B cell (primary cell): ENCODE results near the gene C1QTNF6. TPM values are rescaled to one million over a fixed set of nuclear protein-coding genes. Genes with fewer than 3 reads are reported as not detected.

ENCODE experiments used
- ATAC-seq: fragments of 200-7000 bp; cut with Tn5 transposase; one replicate; pipeline ENCODE4 v1.10.0; 2021; ENCODE audit warnings: low read depth, mild to moderate bottlenecking, moderate number of reproducible peaks, moderate library complexity
- CTCF ChIA-PET: fragments of 350-600 bp; sonication (Branson Sonifier 250); formaldehyde crosslinking; loops from one replicate; lab custom pipeline; 2021; ENCODE audit warnings: antibody characterized with exemption, inconsistent platforms; lab: Charles Lee
- POLR2A ChIA-PET: fragments of 350-600 bp; sonication (Branson Sonifier 250); formaldehyde crosslinking; loops from one replicate; lab custom pipeline; 2021; ENCODE audit warnings: antibody characterized with exemption; lab: Charles Lee
- DNase-seq: peaks from one replicate; pipeline ENCODE4 v3.0.0; 2013
- H2AFZ ChIP-seq: 2 replicates; pipeline ENCODE4 v1.6.1; 2012; ENCODE audit warnings: mild to moderate bottlenecking, low read depth, low read length; ENCODE audit not compliant: insufficient read depth, poor library complexity, severe bottlenecking
- H3K27ac ChIP-seq, 2 donors: 1 replicate in 1 of 2; 2 replicates in 1 of 2; pipeline ENCODE4 v1.5.1; 2012 to 2013; ENCODE audit warnings: low read length in 2 of 2, mild to moderate bottlenecking in 2 of 2, moderate library complexity in 1 of 2
- H3K27me3 ChIP-seq, 4 experiments: fragments of 200-600 bp in 1 of 4; sonication (generic) in 1 of 4; replicated peaks in 1 of 4; 1 replicate in 2 of 4; 2 replicates in 2 of 4; pipeline versions ENCODE4 v1.6.1 to v1.7.0; 2013 to 2016; ENCODE audit warnings: low read length in 3 of 4, mild to moderate bottlenecking in 2 of 4, mixed read lengths in 1 of 4, moderate library complexity in 1 of 4; ENCODE audit not compliant: insufficient read depth in 4 of 4, control insufficient read depth in 3 of 4; ENCODE audit errors: control extremely low read depth in 1 of 4
- H3K36me3 ChIP-seq, 2 experiments: replicated peaks in 1 of 2; 1 replicate in 1 of 2; 2 replicates in 1 of 2; pipeline versions ENCODE4 v1.6.1 to v1.7.1; 2013; ENCODE audit warnings: low read length in 1 of 2; ENCODE audit not compliant: insufficient read depth in 2 of 2, control insufficient read depth in 1 of 2; ENCODE audit errors: control extremely low read depth in 1 of 2, extremely low read depth in 1 of 2
- H3K4me1 ChIP-seq, 2 donors: fragments of 200-600 bp in 1 of 2; sonication (generic) in 1 of 2; 1 replicate in 1 of 2; 2 replicates in 1 of 2; pipeline versions ENCODE4 v1.5.1 to v1.6.1; 2013 to 2017; ENCODE audit warnings: low read length in 2 of 2; ENCODE audit not compliant: control insufficient read depth in 2 of 2, insufficient read depth in 2 of 2
- H3K4me2 ChIP-seq: replicated peaks from 2 replicates; pipeline ENCODE3; 2012; ENCODE audit warnings: mild to moderate bottlenecking, low read depth, low read length; ENCODE audit not compliant: poor library complexity, severe bottlenecking
- H3K4me3 ChIP-seq, 5 experiments: fragments of 200-600 bp in 1 of 5; sonication (generic) in 1 of 5; 1 replicate in 3 of 5; 2 replicates in 2 of 5; pipeline versions ENCODE4 v1.5.1 to v1.7.0; 2011 to 2016; ENCODE audit warnings: low read length in 4 of 5, mild to moderate bottlenecking in 4 of 5, low read depth in 2 of 5, control low read depth in 1 of 5, moderate library complexity in 1 of 5; ENCODE audit not compliant: insufficient read depth in 1 of 5; ENCODE audit errors: control extremely low read depth in 1 of 5, extremely low read depth in 1 of 5
- H3K79me2 ChIP-seq: fragments of 200-600 bp; sonication (generic); one replicate; pipeline ENCODE4 v1.6.0; 2016; ENCODE audit warnings: low read length; ENCODE audit not compliant: control insufficient read depth, insufficient read depth
- H3K9ac ChIP-seq: fragments of 200-600 bp; sonication (generic); 2 replicates; pipeline ENCODE4 v1.6.1; 2017; ENCODE audit warnings: mild to moderate bottlenecking, low read length, moderate library complexity
- H3K9me3 ChIP-seq, 3 donors: one replicate each; pipeline versions ENCODE4 v1.6.1 to v1.7.1; 2013; ENCODE audit warnings: low read length in 2 of 3; ENCODE audit not compliant: control insufficient read depth in 2 of 3, insufficient read depth in 1 of 3; ENCODE audit errors: control extremely low read depth in 1 of 3
- H4K20me1 ChIP-seq: 2 replicates; pipeline ENCODE4 v1.6.0; 2012; ENCODE audit warnings: mild to moderate bottlenecking, low read length; ENCODE audit not compliant: insufficient read depth, control insufficient read depth, poor library complexity, severe bottlenecking
- H3K27ac Mint-ChIP-seq: one replicate; pipeline ENCODE4 v1.8.0; 2021; ENCODE audit warnings: mixed read lengths
- H3K27me3 Mint-ChIP-seq: one replicate; pipeline ENCODE4 v1.8.0; 2021; ENCODE audit warnings: mixed read lengths
- H3K4me1 Mint-ChIP-seq: one replicate; pipeline ENCODE4 v1.8.0; 2021; ENCODE audit warnings: mixed read lengths
- H3K4me3 Mint-ChIP-seq: one replicate; pipeline ENCODE4 v1.8.0; 2021; ENCODE audit warnings: mixed read lengths
- H3K9me3 Mint-ChIP-seq: one replicate; pipeline ENCODE4 v1.8.0; 2022; ENCODE audit warnings: mixed read lengths; ENCODE audit not compliant: insufficient read depth
- EZH2 ChIP-seq: IDR thresholded peaks from 2 replicates; pipeline ENCODE4 v1.6.1; 2012; ENCODE audit warnings: borderline replicate concordance, low read depth, mild to moderate bottlenecking, moderate library complexity, low read length; ENCODE audit not compliant: insufficient read depth, poor library complexity, severe bottlenecking
- WGBS: methylation state at CpG from one replicate; pipeline ENCODE4 v1.1.5; 2013; ENCODE audit warnings: missing lambda C conversion rate; ENCODE audit not compliant: insufficient coverage; 5-methylcytosine and 5-hydroxymethylcytosine counted together
- intact Hi-C: fragments of 100-400 bp; cut with micrococcal nuclease; formaldehyde crosslinking; loops from one replicate; pipeline ENCODE4 v1.10.0; 2022
- polyA minus RNA-seq: library from RNA; depleted of rRNA, polyadenylated mRNA; stranded (reverse); fragments of >200 nt; gene quantifications from 2 replicates; pipeline ENCODE4 v1.2.3, GENCODE V29; 2012
- polyA plus RNA-seq: library from polyadenylated mRNA; depleted of rRNA; stranded (reverse); fragments of >200 nt; gene quantifications from 2 replicates; pipeline ENCODE4 v1.2.3, GENCODE V29; 2012
- total RNA-seq, 2 donors: library from RNA; stranded (reverse); fragments of 120-200 nt in 1 of 2; gene quantifications; 1 replicate in 1 of 2; 2 replicates in 1 of 2; pipeline versions ENCODE4 v1.2.3 to v1.2.4, GENCODE V29; 2013 to 2022
- TF ChIP-seq, protein P1 (sequence below): fragments of 200-600 bp; IDR thresholded peaks from one replicate; pipeline ENCODE4 v1.8.0; 2022; ENCODE audit warnings: antibody characterized with exemption, mild to moderate bottlenecking

C1QTNF6 gene
- total RNA-seq (18.3 and 18.5 TPM in 2 replicates), polyA plus RNA-seq (30.3 and 33.9 TPM in 2 replicates), polyA minus RNA-seq (3.4 and 6.0 TPM in 2 replicates)
- 5.6 TPM for total RNA-seq (2013)

DNA sequence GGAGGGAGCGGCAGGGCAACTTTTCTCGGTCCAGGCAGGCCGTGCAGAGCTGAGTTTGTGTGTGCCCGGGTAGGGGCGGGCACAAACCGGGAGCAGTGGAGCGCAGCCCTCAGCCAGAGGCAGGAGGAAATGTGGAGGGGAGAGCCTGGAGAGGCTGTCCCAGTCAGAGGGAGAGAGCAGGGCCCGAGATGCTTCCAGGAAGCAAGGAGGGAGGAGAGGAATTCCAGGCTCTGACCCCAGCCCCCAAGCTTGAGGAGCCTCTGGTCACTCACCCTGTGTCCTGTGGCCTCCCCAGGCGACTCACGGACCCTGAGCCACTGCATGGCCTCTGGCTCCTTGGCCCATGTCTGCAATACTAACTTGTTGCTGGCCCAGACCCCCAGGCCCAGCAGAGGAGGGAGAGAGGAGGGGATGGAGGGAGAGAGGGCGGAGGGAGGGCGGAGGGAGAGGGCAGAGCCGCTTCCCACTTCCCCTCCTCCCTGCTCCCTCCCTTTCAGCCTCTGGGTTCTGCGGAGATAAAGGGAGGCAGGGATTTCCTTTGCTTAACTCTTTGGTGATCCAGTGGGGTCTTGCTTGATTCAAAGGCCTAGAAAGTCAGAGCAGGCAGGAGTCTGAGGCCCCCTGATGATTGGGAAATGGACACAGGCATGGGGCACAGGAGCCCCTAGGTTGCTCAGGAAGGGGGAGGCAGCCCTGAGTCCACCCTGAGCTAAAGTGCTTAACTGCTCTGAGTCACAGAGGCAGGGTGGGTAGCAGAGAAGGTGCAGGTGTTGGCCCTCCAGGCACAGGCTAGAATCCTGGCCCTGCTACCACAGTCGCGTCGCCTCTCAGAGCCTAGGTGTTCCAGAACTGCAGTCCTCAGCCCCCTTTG lies at the start of gene C1QTNF6:
Gene C1QTNF6 (minus strand): TSS at position 357 of the 871 bp plus-strand sequence. CDS start 34 bp downstream, at position 323.
- Histone ChIP-seq H3K4me2 (no peak within 1 kb of the TSS), H3K27ac (no peak within 1 kb of the TSS), H3K4me1 (peaks cover 0 to 14% of the 10 kb centered on the region in 2 donors), H4K20me1 (no peaks in the 10 kb centered on the region), H3K27me3 (peaks cover 0 to 3% (median 0%) of the 10 kb centered on the region in 4 experiments), H3K79me2 (no peaks in the 10 kb centered on the region), H3K36me3 (no peaks in the 10 kb centered on the region), H2AFZ (no peak within 1 kb of the TSS), H3K9me3 (peaks cover 0 to 3% (median 0%) of the 10 kb centered on the region in 3 donors), H3K4me3 (no peak within 1 kb of the TSS), H3K9ac (no peak within 1 kb of the TSS)
- Mint-ChIP-seq H3K27ac (no peak within 1 kb of the TSS), H3K4me1 (peaks cover 9% of the 10 kb centered on the region), H3K27me3 (no peaks in the 10 kb centered on the region), H3K9me3 (no peaks in the 10 kb centered on the region), H3K4me3 (no peak within 1 kb of the TSS)
- ChIA-PET CTCF (interaction anchor here (1.5 to 2.8 kb wide), 2 partner anchors 9 to 72 kb away, joined by 5 to 8 read pairs; no protein-coding TSS in a partner anchor), POLR2A (no interaction called here)
- DNase-seq (no peak), ATAC-seq (no peak)
- WGBS = 81% methylated on average over 12 of the region's 17 CpGs
- intact Hi-C loops = no loop called here
- no peak for TF ChIP-seq EZH2
- TF ChIP-seq, protein P1, sequence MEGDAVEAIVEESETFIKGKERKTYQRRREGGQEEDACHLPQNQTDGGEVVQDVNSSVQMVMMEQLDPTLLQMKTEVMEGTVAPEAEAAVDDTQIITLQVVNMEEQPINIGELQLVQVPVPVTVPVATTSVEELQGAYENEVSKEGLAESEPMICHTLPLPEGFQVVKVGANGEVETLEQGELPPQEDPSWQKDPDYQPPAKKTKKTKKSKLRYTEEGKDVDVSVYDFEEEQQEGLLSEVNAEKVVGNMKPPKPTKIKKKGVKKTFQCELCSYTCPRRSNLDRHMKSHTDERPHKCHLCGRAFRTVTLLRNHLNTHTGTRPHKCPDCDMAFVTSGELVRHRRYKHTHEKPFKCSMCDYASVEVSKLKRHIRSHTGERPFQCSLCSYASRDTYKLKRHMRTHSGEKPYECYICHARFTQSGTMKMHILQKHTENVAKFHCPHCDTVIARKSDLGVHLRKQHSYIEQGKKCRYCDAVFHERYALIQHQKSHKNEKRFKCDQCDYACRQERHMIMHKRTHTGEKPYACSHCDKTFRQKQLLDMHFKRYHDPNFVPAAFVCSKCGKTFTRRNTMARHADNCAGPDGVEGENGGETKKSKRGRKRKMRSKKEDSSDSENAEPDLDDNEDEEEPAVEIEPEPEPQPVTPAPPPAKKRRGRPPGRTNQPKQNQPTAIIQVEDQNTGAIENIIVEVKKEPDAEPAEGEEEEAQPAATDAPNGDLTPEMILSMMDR = no peak
